HCT116 (cell line): ENCODE data around the gene UTP20. TPM values are rescaled to one million over a fixed set of nuclear protein-coding genes. Genes with fewer than 3 reads are reported as not detected.

Experiments used
- ATAC-seq: fragments of 200-7000 bp; cut with Tn5 transposase; 2 replicates; pipeline ENCODE4 v1.9.1; 2020; ENCODE audit warnings: mild to moderate bottlenecking, moderate library complexity
- BruUV-seq: library from RNA; stranded (reverse); fragments of 400-500 nt; replicated peaks from 2 replicates; lab custom pipeline; 2021; lab: Mats Ljungman, UMichigan
- CTCF ChIA-PET: fragments of 300-600 bp; sonication (Branson Sonifier 250); formaldehyde crosslinking; loops from one replicate; lab custom pipeline; 2021; ENCODE audit warnings: antibody characterized with exemption; lab: Charles Lee
- POLR2A ChIA-PET: fragments of 300-600, 350-600 bp; sonication (Branson Sonifier 250); formaldehyde crosslinking; loops from one replicate; lab custom pipeline; 2021; ENCODE audit warnings: antibody characterized with exemption; lab: Charles Lee
- RAD21 ChIA-PET, 2 experiments: fragments of 300-600 bp; sonication (Branson Sonifier 250); formaldehyde crosslinking; loops; one replicate each; lab custom pipeline; 2023; ENCODE audit warnings: low total read pairs in 2 of 2; ENCODE audit not compliant: uncharacterized antibody in 2 of 2, unreplicated experiment in 2 of 2, low non-redundant PET in 1 of 2; lab: Charles Lee
- DNase-seq: peaks from one replicate; pipeline ENCODE4 v3.0.0-alpha.2; 2010; ENCODE audit warnings: low read depth, low spot score
- H2AFZ ChIP-seq: fragments of 200-600 bp; shearing (Covaris generic), sonication (generic); 2 replicates; pipeline ENCODE4 v1.6.1; 2017; ENCODE audit warnings: low read depth, mixed run types, mixed read lengths, antibody characterized with exemption, low read length; ENCODE audit not compliant: poor library complexity, severe bottlenecking
- H3K27ac ChIP-seq: 2 replicates; pipeline ENCODE4 v1.5.1; 2012; ENCODE audit warnings: low read depth, low read length
- H3K27me3 ChIP-seq: fragments of 200-600 bp; sonication (generic); 2 replicates; pipeline ENCODE4 v1.6.1; 2016; ENCODE audit warnings: mixed run types, low read length, mixed read lengths; ENCODE audit not compliant: insufficient read depth
- H3K36me3 ChIP-seq, 2 experiments: fragments of 200-500 bp in 1 of 2; fragments of 200-600 bp in 1 of 2; sonication (Bioruptor generic) in 1 of 2; sonication (generic) in 1 of 2; 2 replicates each; pipeline versions ENCODE4 v1.5.1 to v1.6.1; 2014 to 2016; ENCODE audit warnings: low read length in 2 of 2, inconsistent platforms in 1 of 2, mixed read lengths in 1 of 2, mixed run types in 1 of 2; ENCODE audit not compliant: insufficient read depth in 2 of 2, control insufficient read depth in 1 of 2
- H3K4me1 ChIP-seq, 2 experiments: fragments of 200-600 bp in 1 of 2; sonication (generic) in 1 of 2; 2 replicates each; pipeline versions ENCODE4 v1.5.1 to v1.6.1; 2012 to 2017; ENCODE audit warnings: low read length in 2 of 2, inconsistent platforms in 1 of 2, mild to moderate bottlenecking in 1 of 2, mixed read lengths in 1 of 2, mixed run types in 1 of 2, moderate library complexity in 1 of 2; ENCODE audit not compliant: insufficient read depth in 2 of 2, control insufficient read depth in 1 of 2
- H3K4me2 ChIP-seq: fragments of 200-600 bp; sonication (generic); 2 replicates; pipeline ENCODE4 v1.6.1; 2017; ENCODE audit warnings: mixed run types, low read length, mixed read lengths
- H3K4me3 ChIP-seq, 2 experiments: fragments of 200-600 bp in 1 of 2; sonication (generic) in 1 of 2; replicated peaks in 1 of 2; 2 replicates each; pipeline ENCODE4 v1.5.1; 2011 to 2016; ENCODE audit warnings: low read length in 2 of 2, control low read depth in 1 of 2, low read depth in 1 of 2, mild to moderate bottlenecking in 1 of 2, mixed read lengths in 1 of 2, mixed run types in 1 of 2
- H3K79me2 ChIP-seq: fragments of 200-600 bp; sonication (generic); 2 replicates; pipeline ENCODE4 v1.6.1; 2017; ENCODE audit warnings: mild to moderate bottlenecking, mixed run types, low read length, moderate library complexity, mixed read lengths; ENCODE audit not compliant: insufficient read depth
- H3K9ac ChIP-seq: fragments of 200-600 bp; sonication (generic); 2 replicates; pipeline ENCODE4 v1.6.1; 2016; ENCODE audit warnings: low read length, mixed read lengths
- H3K9me2 ChIP-seq: fragments of 200-600 bp; sonication (generic), shearing (Covaris generic); 2 replicates; pipeline ENCODE4 v1.6.1; 2017; ENCODE audit warnings: mixed run types, mild to moderate bottlenecking, moderate library complexity; ENCODE audit not compliant: insufficient read depth
- H3K9me3 ChIP-seq, 2 experiments: fragments of 200-500 bp in 1 of 2; fragments of 200-600 bp in 1 of 2; sonication (Bioruptor generic) in 1 of 2; sonication (generic) in 1 of 2; 2 replicates each; pipeline ENCODE4 v1.6.1; 2014 to 2017; ENCODE audit warnings: low read length in 2 of 2, mixed read lengths in 2 of 2, inconsistent platforms in 1 of 2, low read depth in 1 of 2, mild to moderate bottlenecking in 1 of 2, mixed run types in 1 of 2, moderate library complexity in 1 of 2; ENCODE audit not compliant: control insufficient read depth in 1 of 2, insufficient read depth in 1 of 2
- H4K20me1 ChIP-seq: fragments of 200-600 bp; sonication (generic), shearing (Covaris generic); 2 replicates; pipeline ENCODE4 v1.6.1; 2017; ENCODE audit warnings: mixed run types, mild to moderate bottlenecking, moderate library complexity; ENCODE audit not compliant: insufficient read depth
- ATF3 ChIP-seq: IDR thresholded peaks from 2 replicates; pipeline ENCODE4 v1.6.1; 2012
- CTCF ChIP-seq, 3 experiments: fragments of 200-600 bp in 1 of 3; sonication (generic) in 1 of 3; IDR thresholded peaks in 2 of 3; conservative IDR thresholded peaks in 1 of 3; 2 replicates each; pipeline ENCODE4 v1.5.1; 2012 to 2017; ENCODE audit warnings: low read depth in 2 of 3, low read length in 2 of 3, antibody characterized with exemption in 1 of 3, borderline replicate concordance in 1 of 3, control low read depth in 1 of 3, mild to moderate bottlenecking in 1 of 3, mixed read lengths in 1 of 3, mixed run types in 1 of 3, moderate library complexity in 1 of 3; ENCODE audit not compliant: insufficient read depth in 1 of 3
- EGR1 ChIP-seq: IDR thresholded peaks from 2 replicates; pipeline ENCODE4 v1.6.1; 2012; ENCODE audit warnings: low read depth
- ELF1 ChIP-seq: IDR thresholded peaks from 2 replicates; pipeline ENCODE4 v1.6.1; 2012; ENCODE audit warnings: low read depth, borderline replicate concordance
- EZH2 ChIP-seq: fragments of 200-600 bp; sonication (generic); IDR thresholded peaks from 2 replicates; pipeline ENCODE4 v1.6.1; 2017; ENCODE audit warnings: antibody characterized with exemption, mixed run types
- EZH2phosphoT487 ChIP-seq: fragments of 200-600 bp; IDR thresholded peaks from 2 replicates; pipeline ENCODE4 v1.6.1; 2018; ENCODE audit warnings: antibody characterized with exemption, borderline replicate concordance
- FOSL1 ChIP-seq: IDR thresholded peaks from 2 replicates; pipeline ENCODE4 v1.6.1; 2012; ENCODE audit warnings: low read depth
- JUND ChIP-seq: IDR thresholded peaks from 2 replicates; pipeline ENCODE4 v1.6.1; 2012
- MAX ChIP-seq: IDR thresholded peaks from 2 replicates; pipeline ENCODE4 v1.6.1; 2012
- POLR2A ChIP-seq: IDR thresholded peaks from 2 replicates; pipeline ENCODE4 v1.7.0; 2011; ENCODE audit warnings: borderline replicate concordance; ENCODE audit not compliant: insufficient read depth, insufficient read length; ENCODE audit errors: extremely low read depth
- POLR2AphosphoS5 ChIP-seq: IDR thresholded peaks from 2 replicates; pipeline ENCODE4 v1.6.1; 2011; ENCODE audit warnings: mild to moderate bottlenecking, low read depth, low read length, moderate library complexity
- RAD21 ChIP-seq: IDR thresholded peaks from 2 replicates; pipeline ENCODE4 v1.6.1; 2012; ENCODE audit warnings: low read depth, mild to moderate bottlenecking
- SP1 ChIP-seq: IDR thresholded peaks from 2 replicates; pipeline ENCODE4 v1.6.1; 2012; ENCODE audit warnings: low read depth
- TCF7L2 ChIP-seq: IDR thresholded peaks from 2 replicates; pipeline ENCODE4 v1.7.0; 2011; ENCODE audit warnings: borderline replicate concordance, inconsistent platforms; ENCODE audit not compliant: insufficient read depth, insufficient read length; ENCODE audit errors: extremely low read depth
- intact Hi-C: fragments of 100-400 bp; cut with micrococcal nuclease; formaldehyde crosslinking; loops from 2 replicates; pipeline ENCODE4 v1.10.0; 2022
- total RNA-seq: library from RNA; stranded (reverse); gene quantifications from one replicate; pipeline ENCODE4 v1.2.1, GENCODE V29; 2021; ENCODE audit not compliant: unreplicated experiment

The UTP20 gene
- total RNA-seq, 1 experiment from 2014 or later: 19.3 TPM

- no peaks in the 10 kb centered on the region for H3K36me3 ChIP-seq
- H3K79me2 ChIP-seq: no peaks in the 10 kb centered on the region
- no peaks in the 10 kb centered on the region for H3K9me2 ChIP-seq
- ChIA-PET RAD21 (no interaction called here), POLR2A (no interaction called here), CTCF (no interaction called here)
- no peak overlapping the region for H3K9ac ChIP-seq
- H3K27ac ChIP-seq: no peak overlapping the region
- ATAC-seq: no peak
- H3K4me3 ChIP-seq: no peak overlapping the region
- H2AFZ ChIP-seq: no peak overlapping the region
- BruUV-seq: no TSS peak
- H4K20me1 ChIP-seq: no peaks in the 10 kb centered on the region
- DNase-seq: no peak
- no peak for TF ChIP-seq POLR2A
- no peak for TF ChIP-seq ELF1
- no peak for TF ChIP-seq SP1
- no peak for TF ChIP-seq MAX
- no peak for TF ChIP-seq POLR2AphosphoS5
- no peak for TF ChIP-seq JUND
- no peak for TF ChIP-seq EZH2
- no peak for TF ChIP-seq EGR1
- TF ChIP-seq FOSL1: no peak
- no peak for TF ChIP-seq RAD21
- no peak for TF ChIP-seq ATF3
- TF ChIP-seq CTCF (IDR thresholded peaks at IDR 0.05 in 2 of 3, conservative IDR thresholded peaks at IDR 0.05 in 1 of 3; ENCODE audit: borderline replicate concordance in 1 of 3, insufficient read depth in 1 of 3, low read depth in 2 of 3, low read length in 2 of 3): no peak
- no peak for TF ChIP-seq EZH2phosphoT487
- no peak for TF ChIP-seq TCF7L2
- H3K4me1 ChIP-seq: no peaks in the 10 kb centered on the region
- H3K9me3 ChIP-seq: no peaks in the 10 kb centered on the region
- intact Hi-C loops: no loop called here
- H3K27me3 ChIP-seq: no peaks in the 10 kb centered on the region
- H3K4me2 ChIP-seq: no peak overlapping the region
Measured at GRCh38 chr12:101231636-101232035, 48.3 kb upstream of the UTP20 start.
